Measurements from ENCODE around the gene SHROOM3. TPM values are rescaled to one million over a fixed set of nuclear protein-coding genes. Genes with fewer than 3 reads are reported as not detected.
A peak's percentile ranks its signal among the peaks of the same experiment; 100 is the strongest.
"Not testable (repeated sequence)": the region's sequence is repeated elsewhere in the genome, so short reads cannot be mapped to it uniquely, and the experiment has no call there.

SHROOM3 gene
- total and polyA plus RNA-seq, 2 donors from 2014 or later, result 5.5 to 67.3 TPM

- no peak overlapping the region for H3K9ac ChIP-seq (ENCODE audit: low read length in 3 of 3)
- H3K4me1 ChIP-seq (ENCODE audit: control insufficient read depth in 2 of 3, insufficient read depth in 2 of 3, low read depth in 1 of 3, low read length in 3 of 3), result peaks cover 0 to 7% (median 5%) of the 10 kb centered on the region in 3 donors
- no peaks in the 10 kb centered on the region for H3K27me3 ChIP-seq (ENCODE audit: control insufficient read depth, insufficient read depth, low read length)
- DNase-seq (peak in 2 of 5 donors; percentile 69 to 77), FAIRE-seq (no peak)
- no peak for TF ChIP-seq CTCF (IDR thresholded peaks at IDR 0.05; ENCODE audit: borderline replicate concordance, extremely low read depth, insufficient read depth)
- H3K4me3 ChIP-seq (ENCODE audit: low read length in 3 of 3), result no peak overlapping the region
- intact Hi-C loops (cut with DNase I), result no loop called here
- H3K36me3 ChIP-seq (ENCODE audit: control insufficient read depth in 2 of 3, insufficient read depth in 3 of 3, low read length in 3 of 3), result no peaks in the 10 kb centered on the region
- no peak overlapping the region for H3K27ac ChIP-seq (ENCODE audit: low read depth in 2 of 2, low read length in 2 of 2)
- H3K9me3 ChIP-seq (ENCODE audit: control insufficient read depth in 2 of 3, insufficient read depth in 1 of 3, low read length in 3 of 3), result no peaks in the 10 kb centered on the region
Observed at GRCh38 chr4:76723924-76724323, 288.9 kb downstream of the SHROOM3 start.

- peaks cover 2 to 7% (median 5%) of the 10 kb centered on the region in 3 donors for H3K4me1 ChIP-seq (ENCODE audit: control insufficient read depth in 2 of 3, insufficient read depth in 2 of 3, low read depth in 1 of 3, low read length in 3 of 3)
- FAIRE-seq (no peak), DNase-seq (no peak)
- no peaks in the 10 kb centered on the region for H3K27me3 ChIP-seq (ENCODE audit: control insufficient read depth, insufficient read depth, low read length)
- no peak for TF ChIP-seq CTCF (IDR thresholded peaks at IDR 0.05; ENCODE audit: borderline replicate concordance, extremely low read depth, insufficient read depth)
- H3K36me3 ChIP-seq (ENCODE audit: control insufficient read depth in 2 of 3, insufficient read depth in 3 of 3, low read length in 3 of 3), result no peaks in the 10 kb centered on the region
- no peak overlapping the region for H3K27ac ChIP-seq (ENCODE audit: low read depth in 2 of 2, low read length in 2 of 2)
- no peak overlapping the region for H3K9ac ChIP-seq (ENCODE audit: low read length in 3 of 3)
- intact Hi-C loops (cut with DNase I), result no loop called here
- no peaks in the 10 kb centered on the region for H3K9me3 ChIP-seq (ENCODE audit: control insufficient read depth in 2 of 3, insufficient read depth in 1 of 3, low read length in 3 of 3)
- no peak overlapping the region for H3K4me3 ChIP-seq (ENCODE audit: low read length in 3 of 3)
Observed at GRCh38 chr4:76725039-76725438, 290.0 kb downstream of the SHROOM3 start.

GRCh38 chr4:76726176-76726575, 291.1 kb downstream of the SHROOM3 start:
- no peaks in the 10 kb centered on the region for H3K27me3 ChIP-seq (ENCODE audit: control insufficient read depth, insufficient read depth, low read length)
- H3K27ac ChIP-seq (ENCODE audit: low read depth in 2 of 2, low read length in 2 of 2), result no peak overlapping the region
- peaks cover 2 to 7% (median 5%) of the 10 kb centered on the region in 3 donors for H3K4me1 ChIP-seq (ENCODE audit: control insufficient read depth in 2 of 3, insufficient read depth in 2 of 3, low read depth in 1 of 3, low read length in 3 of 3)
- H3K9me3 ChIP-seq (ENCODE audit: control insufficient read depth in 2 of 3, insufficient read depth in 1 of 3, low read length in 3 of 3), result no peaks in the 10 kb centered on the region
- no peaks in the 10 kb centered on the region for H3K36me3 ChIP-seq (ENCODE audit: control insufficient read depth in 2 of 3, insufficient read depth in 3 of 3, low read length in 3 of 3)
- H3K9ac ChIP-seq (ENCODE audit: low read length in 3 of 3), result no peak overlapping the region
- no peak overlapping the region for H3K4me3 ChIP-seq (ENCODE audit: low read length in 3 of 3)
- DNase-seq (no peak), FAIRE-seq (no peak)
- intact Hi-C loops (cut with DNase I), result no loop called here
- TF ChIP-seq CTCF (IDR thresholded peaks at IDR 0.05; ENCODE audit: borderline replicate concordance, extremely low read depth, insufficient read depth), result no peak

GRCh38 chr4:76726631-76727030, 291.6 kb downstream of the SHROOM3 start:
- intact Hi-C loops (cut with DNase I), result no loop called here
- Histone ChIP-seq H3K27me3 (ENCODE audit: control insufficient read depth, insufficient read depth, low read length) (no peaks in the 10 kb centered on the region), H3K9ac (ENCODE audit: low read length in 3 of 3) (no peak overlapping the region), H3K36me3 (ENCODE audit: control insufficient read depth in 2 of 3, insufficient read depth in 3 of 3, low read length in 3 of 3) (no peaks in the 10 kb centered on the region), H3K4me1 (ENCODE audit: control insufficient read depth in 2 of 3, insufficient read depth in 2 of 3, low read depth in 1 of 3, low read length in 3 of 3) (peaks cover 2 to 7% (median 5%) of the 10 kb centered on the region in 3 donors), H3K4me3 (ENCODE audit: low read length in 3 of 3) (no peak overlapping the region), H3K9me3 (ENCODE audit: control insufficient read depth in 2 of 3, insufficient read depth in 1 of 3, low read length in 3 of 3) (no peaks in the 10 kb centered on the region), H3K27ac (ENCODE audit: low read depth in 2 of 2, low read length in 2 of 2) (no peak overlapping the region)
- no peak for FAIRE-seq
- no peak for TF ChIP-seq CTCF (IDR thresholded peaks at IDR 0.05; ENCODE audit: borderline replicate concordance, extremely low read depth, insufficient read depth)
- DNase-seq, result no peak

GRCh38 chr4:76727934-76728333, 292.9 kb downstream of the SHROOM3 start:
- H3K9me3 ChIP-seq (ENCODE audit: control insufficient read depth in 2 of 3, insufficient read depth in 1 of 3, low read length in 3 of 3); H3K4me3 ChIP-seq (ENCODE audit: low read length in 3 of 3); H3K36me3 ChIP-seq (ENCODE audit: control insufficient read depth in 2 of 3, insufficient read depth in 3 of 3, low read length in 3 of 3); H3K27ac ChIP-seq (ENCODE audit: low read depth in 2 of 2, low read length in 2 of 2); H3K4me1 ChIP-seq (ENCODE audit: control insufficient read depth in 2 of 3, insufficient read depth in 2 of 3, low read depth in 1 of 3, low read length in 3 of 3); H3K9ac ChIP-seq (ENCODE audit: low read length in 3 of 3); FAIRE-seq; DNase-seq; intact Hi-C loops (cut with DNase I); H3K27me3 ChIP-seq (ENCODE audit: control insufficient read depth, insufficient read depth, low read length): not testable (repeated sequence)

Data from kidney (tissue), 14 donors.